IPS-15b (cell line): ENCODE data around the gene PRR5.

Source experiments
- H3K27me3 ChIP-seq: one replicate; pipeline ENCODE4 v1.6.1; 2013; ENCODE audit warnings: low read length; ENCODE audit not compliant: control insufficient read depth, insufficient read depth
- H3K36me3 ChIP-seq: one replicate; pipeline ENCODE4 v1.6.1; 2013; ENCODE audit warnings: low read length; ENCODE audit not compliant: control insufficient read depth, insufficient read depth
- H3K4me1 ChIP-seq: one replicate; pipeline ENCODE4 v1.6.1; 2013; ENCODE audit warnings: mild to moderate bottlenecking, low read length; ENCODE audit not compliant: control insufficient read depth, insufficient read depth
- H3K4me3 ChIP-seq: one replicate; pipeline ENCODE4 v1.5.1; 2013; ENCODE audit warnings: low read depth, low read length
- H3K9ac ChIP-seq: one replicate; pipeline ENCODE4 v1.6.1; 2013; ENCODE audit warnings: low read depth, mild to moderate bottlenecking, low read length
- H3K9me3 ChIP-seq: one replicate; pipeline ENCODE4 v1.6.1; 2013; ENCODE audit warnings: mild to moderate bottlenecking, low read length; ENCODE audit not compliant: control insufficient read depth, insufficient read depth

Gene PRR5

GRCh38 chr22:44782363-44782963, 80.5 kb downstream of the PRR5 start:
- Histone ChIP-seq H3K4me1 (no peaks in the 10 kb centered on the region), H3K4me3 (no peak overlapping the region), H3K9ac (no peak overlapping the region), H3K36me3 (peaks cover 6% of the 10 kb centered on the region), H3K27me3 (no peaks in the 10 kb centered on the region), H3K9me3 (no peaks in the 10 kb centered on the region)

- Histone ChIP-seq H3K27me3 (no peaks in the 10 kb centered on the region), H3K36me3 (peaks cover 6% of the 10 kb centered on the region), H3K4me3 (no peak overlapping the region), H3K4me1 (no peaks in the 10 kb centered on the region), H3K9ac (no peak overlapping the region), H3K9me3 (no peaks in the 10 kb centered on the region)
These were observed 81.1 kb downstream of the PRR5 start for GRCh38 chr22:44783091-44783490.

GRCh38 chr22:44783581-44783980, 81.6 kb downstream of the PRR5 start:
- H3K4me1 ChIP-seq = no peaks in the 10 kb centered on the region
- no peaks in the 10 kb centered on the region for H3K9me3 ChIP-seq
- H3K36me3 ChIP-seq = peaks cover 6% of the 10 kb centered on the region
- H3K27me3 ChIP-seq = no peaks in the 10 kb centered on the region
- H3K4me3 ChIP-seq = no peak overlapping the region
- H3K9ac ChIP-seq = no peak overlapping the region

- Histone ChIP-seq H3K36me3 (peaks cover 6% of the 10 kb centered on the region), H3K9ac (no peak overlapping the region), H3K27me3 (no peaks in the 10 kb centered on the region), H3K4me3 (no peak overlapping the region), H3K4me1 (no peaks in the 10 kb centered on the region), H3K9me3 (no peaks in the 10 kb centered on the region)
These were observed 84.1 kb downstream of the PRR5 start for GRCh38 chr22:44786136-44786535.

GRCh38 chr22:44786610-44787009, 84.6 kb downstream of the PRR5 start:
- Histone ChIP-seq H3K27me3 (no peaks in the 10 kb centered on the region), H3K4me3 (no peak overlapping the region), H3K9ac (no peak overlapping the region), H3K4me1 (no peaks in the 10 kb centered on the region), H3K9me3 (no peaks in the 10 kb centered on the region), H3K36me3 (peaks cover 6% of the 10 kb centered on the region)
